ENCODE measurements around the gene CYREN.
"Not testable (repeated sequence)": the region's sequence is repeated elsewhere in the genome, so short reads cannot be mapped to it uniquely, and the experiment has no call there.

Gene CYREN

DNA sequence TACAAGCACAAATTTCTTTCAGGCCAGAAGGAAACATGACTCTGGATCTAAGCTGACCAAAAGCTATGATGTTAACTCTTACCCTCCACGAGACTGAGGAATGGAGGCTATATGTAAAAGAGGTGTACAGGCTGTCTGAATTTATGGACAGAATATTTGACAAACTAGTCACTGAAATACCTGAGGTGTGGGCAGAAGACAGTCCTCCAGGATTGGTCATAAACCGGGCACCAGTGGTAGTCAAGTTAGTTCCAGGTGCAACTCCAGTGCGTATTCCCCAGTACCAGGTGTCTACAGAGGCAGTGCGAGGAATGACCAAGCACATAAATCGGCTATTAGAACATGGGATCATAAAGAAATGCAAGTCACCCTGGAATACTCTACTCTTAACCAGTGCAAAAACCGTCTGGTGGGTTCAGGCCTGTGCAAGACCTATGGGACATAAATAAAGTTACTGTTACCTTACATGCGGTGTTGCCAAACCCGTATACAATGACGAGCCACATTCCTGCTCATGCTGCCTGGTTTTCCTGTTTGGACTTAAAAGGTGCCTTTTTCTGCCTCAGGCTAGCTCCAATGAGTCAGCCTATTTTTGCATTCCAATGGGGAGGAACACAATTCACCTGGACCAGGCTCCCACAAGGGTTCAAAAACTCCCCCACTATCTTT is 6.7 kb upstream of the CYREN start:
- DNase-seq (ENCODE audit: low read depth in 2 of 2), result no peak

DNA sequence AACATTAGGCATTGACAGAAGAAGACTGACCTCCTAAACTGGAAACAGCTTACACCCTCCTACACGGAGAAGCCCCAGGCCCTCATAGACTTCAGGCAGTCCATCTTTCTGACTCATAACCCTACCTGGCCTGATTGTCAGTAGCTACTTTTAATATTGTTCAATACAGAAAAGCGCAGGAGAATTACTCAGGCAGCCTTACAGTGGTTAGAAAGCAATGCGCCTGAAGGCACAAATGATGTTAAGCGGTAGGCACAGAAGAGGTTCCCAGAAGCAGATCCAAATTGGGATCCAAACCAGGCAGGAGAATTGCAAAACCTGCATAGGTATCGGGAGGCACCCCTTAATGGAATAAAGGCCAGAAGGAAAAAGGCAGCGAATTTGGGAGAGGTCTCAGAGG is 5.4 kb upstream of the CYREN start:
- DNase-seq (ENCODE audit: low read depth in 2 of 2), result no peak

DNA sequence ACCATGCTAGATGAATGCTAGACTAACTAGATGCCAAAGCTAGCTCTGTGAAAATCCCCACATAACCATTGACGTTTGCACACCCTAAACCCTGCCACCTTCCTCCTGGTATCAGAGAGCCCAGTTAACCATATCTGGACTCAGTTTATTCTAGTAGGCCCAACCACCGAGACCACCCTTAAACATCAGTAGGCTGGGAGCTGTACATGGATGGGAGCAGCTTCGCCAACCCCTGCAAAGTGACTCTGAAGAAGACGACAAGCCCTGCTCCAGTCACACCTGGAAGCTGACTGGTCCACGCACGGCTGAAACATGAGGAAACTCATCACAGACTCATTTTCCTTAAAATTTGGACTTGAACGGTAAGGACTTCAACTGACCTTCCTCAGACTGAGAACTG is 4.4 kb upstream of the CYREN start:
- DNase-seq (ENCODE audit: low read depth in 2 of 2), result no peak

DNA sequence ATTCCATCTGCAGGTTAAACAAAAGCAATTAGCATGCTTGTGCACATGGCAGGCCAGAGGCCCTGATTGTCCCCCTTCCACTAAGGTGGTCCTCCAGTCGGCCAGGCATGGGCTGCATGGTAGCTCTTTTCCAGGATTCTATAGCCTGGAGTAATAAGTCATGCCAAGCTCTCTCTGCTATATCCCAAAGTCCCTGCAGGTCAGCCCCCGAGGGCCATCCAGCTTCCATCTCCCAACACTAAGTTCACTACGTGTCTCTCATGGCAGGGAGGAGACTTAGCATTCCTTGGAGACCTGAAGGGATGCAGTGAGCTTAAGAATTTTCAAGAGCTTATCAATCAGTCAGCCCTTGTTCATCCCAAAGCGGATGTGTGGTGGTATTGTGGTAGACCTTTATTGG is 3.4 kb upstream of the CYREN start:
- not testable (repeated sequence) for DNase-seq (ENCODE audit: low read depth in 2 of 2)

DNA sequence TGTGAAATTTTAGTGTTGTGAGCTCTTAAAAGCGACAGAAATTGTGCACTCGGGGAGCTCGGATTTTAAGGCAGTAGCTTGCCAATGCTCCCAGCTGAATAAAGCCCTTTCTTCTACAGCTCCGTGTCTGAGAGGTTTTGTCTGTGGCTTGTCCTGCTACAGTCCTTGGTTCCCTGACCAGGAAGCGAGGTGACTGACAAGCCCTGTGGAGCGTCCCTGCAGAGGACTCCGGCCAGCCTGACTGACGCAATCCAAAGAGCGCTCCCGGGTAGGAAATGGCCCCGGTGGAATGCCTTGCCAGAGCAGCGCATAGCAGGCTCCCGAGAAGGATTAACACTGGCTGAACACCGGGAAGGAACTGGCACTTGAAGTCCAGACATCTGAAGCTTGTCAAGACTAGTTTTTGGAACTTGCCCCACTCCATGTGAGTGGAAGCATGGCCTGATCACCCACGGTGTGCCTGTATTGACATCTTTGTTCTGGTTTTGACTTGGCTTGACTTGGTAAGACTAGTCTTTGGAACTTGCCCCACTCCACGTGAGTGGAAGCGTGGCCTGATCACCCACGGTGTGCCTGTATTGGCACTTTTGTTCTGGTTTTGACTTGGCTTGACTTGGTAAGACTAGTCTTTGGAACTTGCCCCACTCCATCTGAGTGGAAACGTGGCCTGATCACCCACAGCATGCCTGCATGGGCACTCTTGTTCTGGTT is 1.2 kb upstream of the CYREN start:
- DNase-seq (ENCODE audit: low read depth in 2 of 2), result not testable (repeated sequence)

DNA sequence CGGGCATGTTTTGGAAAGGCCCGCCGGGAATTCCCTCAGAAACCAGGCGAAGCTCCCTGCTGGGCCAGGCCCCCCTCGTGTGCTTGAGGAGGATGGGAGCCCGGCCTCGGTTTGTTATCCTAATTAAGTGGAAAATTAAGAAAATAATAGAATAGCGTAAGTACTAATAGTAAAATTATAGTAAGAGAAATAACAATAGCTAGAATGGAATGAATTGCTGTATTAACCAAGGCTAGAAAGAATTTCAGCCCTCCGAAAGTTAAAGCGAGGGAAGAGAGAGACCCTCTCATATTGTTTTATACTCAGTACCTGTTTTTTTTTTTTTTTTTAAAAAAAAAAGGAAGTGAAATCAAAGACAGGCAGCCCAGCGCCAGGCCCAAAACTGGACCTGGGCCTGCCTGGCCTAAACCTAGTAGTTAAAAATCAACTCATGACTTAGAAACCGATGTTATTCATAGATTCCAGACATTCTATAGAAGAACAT is 533 bp upstream of the CYREN start:
- DNase-seq (ENCODE audit: low read depth in 2 of 2), result not testable (repeated sequence)

DNA sequence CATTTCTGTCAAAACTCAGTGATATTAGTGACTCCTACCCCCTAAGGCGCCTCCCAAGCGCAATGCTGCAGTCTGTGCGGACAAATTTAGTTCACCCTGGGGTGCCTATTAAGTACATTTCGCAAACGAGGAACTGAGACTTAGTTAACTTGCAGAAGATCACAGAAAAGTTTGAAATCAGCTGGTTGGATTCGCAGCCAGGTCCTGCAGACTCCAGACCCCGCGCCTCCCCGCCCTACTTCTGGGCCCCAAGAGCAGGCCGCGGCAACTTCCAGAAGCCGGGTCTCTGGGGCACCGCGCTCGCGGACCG is 588 bp downstream of the CYREN start:
- DNase-seq (ENCODE audit: low read depth in 2 of 2), result no peak

DNA sequence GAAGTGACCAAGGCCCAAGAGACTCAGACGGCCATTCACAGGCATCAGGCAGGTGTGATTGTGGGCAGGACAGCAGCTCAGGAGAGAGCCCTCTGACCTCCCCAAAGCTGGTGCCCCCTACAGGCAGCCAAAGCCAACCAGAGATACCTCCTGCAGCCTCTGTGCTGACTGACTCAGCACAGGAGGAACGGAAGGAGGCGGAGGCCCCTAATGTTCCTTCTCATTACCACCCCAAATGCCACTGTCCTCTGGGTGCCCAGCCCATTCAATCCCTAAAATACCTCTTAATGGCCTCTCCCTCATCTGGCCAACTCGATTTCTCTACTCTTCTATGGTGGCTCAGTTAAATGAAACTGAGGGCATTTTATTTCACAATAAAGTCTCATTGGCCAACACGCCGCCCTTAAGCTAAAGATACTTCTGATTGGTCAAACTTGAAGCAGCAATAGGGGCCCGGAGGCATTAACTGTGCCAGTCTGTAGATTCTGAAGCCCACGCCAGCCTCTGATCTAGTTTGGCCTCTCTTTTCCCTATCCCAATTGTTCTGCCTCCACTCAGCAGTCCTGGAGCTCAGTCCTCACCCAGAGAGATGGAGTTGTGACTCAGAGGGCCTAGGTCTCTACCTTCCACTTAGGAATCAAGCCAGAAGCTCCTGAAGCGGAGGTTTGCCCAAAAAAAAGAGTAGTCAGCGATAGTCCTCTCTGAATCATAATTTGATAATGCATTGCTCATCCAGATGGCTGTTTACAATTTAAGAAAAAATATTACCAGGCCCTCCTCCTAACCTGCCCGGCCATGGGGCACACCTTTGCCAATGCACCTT is 1.2 kb downstream of the CYREN start:
- peak in 1 of 2 donors; percentile 45 for DNase-seq (ENCODE audit: low read depth in 2 of 2)

DNA sequence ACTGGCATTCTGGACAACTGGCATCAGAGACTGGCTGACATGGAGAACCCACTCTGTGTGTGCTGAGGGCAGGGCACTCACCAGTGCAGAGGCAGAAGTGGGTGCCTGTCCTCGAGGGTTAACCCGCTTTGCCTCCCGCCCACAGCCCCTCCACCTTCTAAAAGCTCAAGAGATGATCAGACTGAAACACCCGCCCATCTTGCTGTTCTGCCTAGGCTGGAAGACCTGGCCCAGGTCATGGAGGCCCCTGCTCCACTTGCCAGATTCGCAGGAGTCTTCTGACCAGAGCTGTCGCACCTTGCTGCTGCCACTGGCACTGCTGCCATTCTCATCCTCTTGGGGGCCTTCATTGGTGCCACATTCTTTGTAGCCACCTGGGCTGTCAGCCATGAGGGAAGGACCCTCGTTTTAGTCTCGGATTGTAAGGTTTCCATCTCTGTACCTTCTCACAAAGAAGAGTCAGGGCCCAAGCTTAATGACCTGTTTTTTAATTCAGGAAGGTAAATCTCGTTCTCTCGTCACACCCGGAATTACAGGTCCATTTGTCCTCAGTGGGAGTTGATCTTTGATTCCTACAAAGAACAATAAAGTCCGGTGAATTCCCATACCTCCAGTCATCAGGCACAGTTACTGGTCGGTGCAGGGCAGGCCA is 1.9 kb downstream of the CYREN start:
- DNase-seq (ENCODE audit: low read depth in 2 of 2), result no peak

DNA sequence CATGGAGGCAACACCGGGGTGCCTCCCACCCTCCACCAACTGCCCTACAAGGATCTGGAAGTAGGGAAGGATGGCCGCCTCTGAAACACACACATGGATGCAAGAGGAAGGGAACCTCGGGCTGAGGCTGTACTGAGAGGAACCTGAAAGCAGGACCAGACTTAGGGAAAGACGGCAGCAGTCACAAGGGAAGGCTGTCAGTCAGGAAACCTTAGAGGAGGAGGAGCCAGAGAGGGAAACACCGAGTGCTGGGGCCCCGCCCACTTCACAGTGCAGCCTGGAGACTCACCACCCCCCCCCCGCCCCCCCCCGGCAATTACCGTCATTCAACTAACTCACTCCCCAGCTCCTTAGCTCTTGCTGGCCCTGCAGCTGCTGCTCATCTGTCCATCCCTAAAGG is 2.5 kb downstream of the CYREN start:
- peak in 1 of 2 donors; percentile 23 for DNase-seq (ENCODE audit: low read depth in 2 of 2)

DNA sequence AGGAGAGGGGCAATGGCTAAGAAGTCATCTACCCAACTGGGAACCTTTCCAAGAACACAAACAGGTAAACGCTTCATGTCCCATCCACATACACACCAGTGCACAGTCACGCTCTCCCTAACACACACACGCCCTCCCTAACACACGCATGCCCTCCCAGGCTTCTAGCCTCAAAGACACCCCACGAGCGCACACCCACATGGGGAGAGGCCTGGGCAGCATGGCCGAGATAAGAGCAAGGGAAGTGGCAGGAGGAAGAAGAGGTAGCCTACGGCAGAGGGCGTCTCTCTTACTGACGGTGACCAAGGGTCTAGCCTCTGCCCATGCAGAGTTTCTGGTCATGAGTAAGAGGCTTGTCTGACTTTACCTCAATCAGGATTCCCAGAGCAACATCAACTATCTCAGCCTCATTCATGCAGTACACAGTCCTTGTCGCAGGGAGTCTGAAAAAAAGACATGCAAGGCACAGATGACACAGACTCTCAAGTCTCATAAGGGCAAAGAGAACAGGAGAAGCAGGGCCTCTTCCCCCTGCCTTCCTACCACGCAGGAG is 3.1 kb downstream of the CYREN start:
- no peak for DNase-seq (ENCODE audit: low read depth in 2 of 2)

DNA sequence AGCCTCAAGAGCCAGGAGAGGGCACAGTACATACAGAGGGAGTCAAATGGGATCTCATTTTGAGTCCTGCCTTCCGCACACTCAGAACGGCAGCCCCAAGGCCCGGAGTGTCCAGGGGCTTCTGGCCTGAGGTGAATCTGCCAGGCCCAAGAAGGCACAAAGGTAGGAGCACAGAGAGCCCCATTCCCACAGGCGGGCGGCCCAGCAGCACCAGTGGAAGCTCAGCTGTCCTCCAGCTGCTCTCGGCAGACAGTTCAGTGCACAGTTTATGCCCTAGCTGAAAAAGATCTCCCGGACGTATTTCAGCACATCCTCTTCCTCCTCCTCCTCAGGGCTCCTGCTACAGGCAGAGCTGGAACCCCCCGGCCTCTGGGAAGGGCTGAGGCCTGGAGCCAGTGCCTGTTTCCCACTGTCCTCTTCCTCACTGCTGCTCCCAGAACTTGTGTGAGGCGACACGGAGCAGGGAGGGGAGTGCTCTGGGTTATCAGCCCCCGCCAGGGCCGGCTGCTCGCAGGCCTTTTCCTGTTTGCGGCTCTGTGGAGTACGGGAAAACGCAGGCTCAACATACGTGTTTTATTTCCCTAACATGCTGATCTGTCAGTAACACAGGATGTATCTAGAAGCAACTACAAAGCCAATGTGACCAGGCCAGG is 4.0 kb downstream of the CYREN start:
- DNase-seq (ENCODE audit: low read depth in 2 of 2), result no peak

DNA sequence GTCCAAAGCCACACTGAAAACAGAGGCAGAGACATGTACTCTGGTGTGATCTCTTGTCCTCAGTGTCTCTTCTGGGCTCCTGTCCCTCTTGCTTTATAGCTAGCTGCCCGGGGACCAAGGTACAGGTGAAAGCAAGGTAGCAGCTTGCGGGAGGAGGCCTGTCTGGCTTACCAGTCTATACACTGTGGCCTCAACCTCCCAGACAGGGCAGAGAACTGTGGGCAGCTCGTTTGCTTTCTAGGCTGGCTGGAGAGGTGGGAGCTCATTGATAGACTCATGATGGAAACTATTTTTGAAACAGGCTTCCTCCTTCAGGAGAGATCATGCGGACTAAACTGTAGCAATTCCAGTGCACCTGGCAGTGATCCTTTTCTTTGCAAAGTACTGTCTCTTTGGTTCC is 4.6 kb downstream of the CYREN start:
- no peak for DNase-seq (ENCODE audit: low read depth in 2 of 2)

DNA sequence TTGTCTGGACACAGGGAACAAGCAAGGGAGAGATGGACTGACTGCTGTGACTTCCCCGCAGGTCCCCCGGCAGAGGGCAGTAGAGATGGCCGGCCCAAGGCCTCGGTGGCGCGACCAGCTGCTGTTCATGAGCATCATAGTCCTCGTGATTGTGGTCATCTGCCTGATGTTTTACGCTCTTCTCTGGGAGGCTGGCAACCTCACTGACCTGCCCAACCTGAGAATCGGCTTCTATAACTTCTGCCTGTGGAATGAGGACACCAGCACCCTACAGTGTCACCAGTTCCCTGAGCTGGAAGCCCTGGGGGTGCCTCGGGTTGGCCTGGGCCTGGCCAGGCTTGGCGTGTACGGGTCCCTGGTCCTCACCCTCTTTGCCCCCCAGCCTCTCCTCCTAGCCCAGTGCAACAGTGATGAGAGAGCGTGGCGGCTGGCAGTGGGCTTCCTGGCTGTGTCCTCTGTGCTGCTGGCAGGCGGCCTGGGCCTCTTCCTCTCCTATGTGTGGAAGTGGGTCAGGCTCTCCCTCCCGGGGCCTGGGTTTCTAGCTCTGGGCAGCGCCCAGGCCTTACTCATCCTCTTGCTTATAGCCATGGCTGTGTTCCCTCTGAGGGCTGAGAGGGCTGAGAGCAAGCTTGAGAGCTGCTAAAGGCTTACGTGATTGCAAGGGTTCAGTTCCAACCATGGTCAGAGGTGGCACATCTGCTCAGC is 6.0 kb downstream of the CYREN start:
- no peak for DNase-seq (ENCODE audit: low read depth in 2 of 2)

DNA sequence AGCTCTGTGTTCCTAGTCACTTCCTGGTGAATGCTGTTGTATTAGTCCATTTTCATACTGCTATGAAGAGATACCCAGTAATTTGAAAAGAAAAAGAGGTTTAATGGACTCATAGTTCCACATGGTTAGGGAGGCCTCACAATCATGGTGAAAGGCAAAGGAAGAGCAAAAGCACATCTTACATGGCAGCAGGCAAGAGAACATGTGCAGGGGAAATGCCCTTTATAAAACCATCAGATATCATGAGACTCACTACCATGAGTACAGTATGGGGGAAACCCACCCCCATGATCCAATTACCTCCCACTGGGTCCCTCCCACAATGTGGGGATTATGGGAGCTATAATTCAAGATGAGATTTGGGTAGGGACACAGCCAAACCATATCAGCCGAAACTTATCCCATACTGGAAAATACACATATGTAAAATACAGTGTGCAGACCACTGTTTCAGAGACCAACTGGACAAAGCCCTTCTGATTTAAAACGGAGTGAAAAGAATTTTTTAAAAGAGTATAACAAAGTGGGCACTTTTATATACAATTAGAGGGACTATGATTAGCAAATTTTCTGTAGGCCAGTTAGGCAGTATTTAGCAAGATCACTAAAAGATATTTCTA is 8.0 kb downstream of the CYREN start:
- no peak for DNase-seq (ENCODE audit: low read depth in 2 of 2)

DNA sequence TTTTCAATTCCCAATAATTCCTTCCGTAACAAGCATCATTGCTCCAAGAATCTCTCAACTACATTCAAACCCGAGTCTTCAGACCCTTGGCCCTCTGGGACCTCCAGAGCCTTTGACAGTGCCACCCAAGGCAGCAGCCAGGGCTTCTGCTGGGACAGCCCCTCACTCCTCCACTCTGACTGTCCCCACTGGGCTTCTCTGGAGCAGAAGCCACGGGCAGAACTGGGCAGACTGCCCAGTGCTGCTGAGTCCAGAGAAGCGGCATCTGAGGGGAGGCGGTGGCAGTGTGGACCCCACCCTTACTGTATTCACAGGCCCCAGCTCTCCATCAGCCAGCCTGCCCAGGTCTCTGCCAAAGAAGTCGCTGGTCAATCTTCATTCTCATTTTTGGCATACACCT is 8.8 kb downstream of the CYREN start:
- DNase-seq (ENCODE audit: low read depth in 2 of 2), result no peak

DNA sequence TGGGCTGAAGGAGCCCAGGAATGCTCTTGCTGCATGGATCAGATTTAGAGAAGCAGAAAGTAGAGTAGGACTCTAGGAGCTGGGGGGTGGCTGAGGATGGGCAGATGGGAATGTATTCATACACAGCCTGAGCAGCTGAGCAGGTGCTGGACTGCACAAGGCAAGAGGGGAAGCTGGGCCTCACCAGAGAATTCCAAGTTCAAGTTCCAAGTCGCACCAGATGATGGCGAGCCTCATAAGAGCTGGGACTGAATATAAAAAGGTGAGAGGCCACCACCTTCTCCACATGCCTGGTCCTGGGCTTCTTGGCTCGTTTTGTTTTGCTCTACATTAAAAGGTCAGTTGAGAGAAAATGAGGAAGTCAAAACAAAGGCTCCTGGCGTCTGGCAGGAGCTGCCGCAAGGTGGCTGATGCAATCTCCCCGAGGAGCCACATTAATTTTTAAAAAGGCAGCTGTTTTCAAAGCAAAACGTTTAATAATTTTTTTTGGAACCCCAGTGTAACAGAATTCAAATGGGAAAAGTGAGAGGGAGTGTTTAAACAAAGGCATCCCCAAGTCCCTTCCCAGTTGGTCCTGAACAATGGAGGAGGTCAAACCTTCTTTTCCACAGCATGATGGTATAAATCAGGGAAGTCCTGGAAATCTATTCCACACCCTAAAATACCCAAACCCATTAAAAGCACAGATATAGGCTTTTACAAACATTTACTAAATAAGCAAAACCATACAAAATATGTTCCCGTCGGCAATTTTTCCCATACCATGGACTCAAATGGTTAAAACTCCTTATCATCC is 9.5 kb downstream of the CYREN start:
- DNase-seq (ENCODE audit: low read depth in 2 of 2), result no peak

DNA sequence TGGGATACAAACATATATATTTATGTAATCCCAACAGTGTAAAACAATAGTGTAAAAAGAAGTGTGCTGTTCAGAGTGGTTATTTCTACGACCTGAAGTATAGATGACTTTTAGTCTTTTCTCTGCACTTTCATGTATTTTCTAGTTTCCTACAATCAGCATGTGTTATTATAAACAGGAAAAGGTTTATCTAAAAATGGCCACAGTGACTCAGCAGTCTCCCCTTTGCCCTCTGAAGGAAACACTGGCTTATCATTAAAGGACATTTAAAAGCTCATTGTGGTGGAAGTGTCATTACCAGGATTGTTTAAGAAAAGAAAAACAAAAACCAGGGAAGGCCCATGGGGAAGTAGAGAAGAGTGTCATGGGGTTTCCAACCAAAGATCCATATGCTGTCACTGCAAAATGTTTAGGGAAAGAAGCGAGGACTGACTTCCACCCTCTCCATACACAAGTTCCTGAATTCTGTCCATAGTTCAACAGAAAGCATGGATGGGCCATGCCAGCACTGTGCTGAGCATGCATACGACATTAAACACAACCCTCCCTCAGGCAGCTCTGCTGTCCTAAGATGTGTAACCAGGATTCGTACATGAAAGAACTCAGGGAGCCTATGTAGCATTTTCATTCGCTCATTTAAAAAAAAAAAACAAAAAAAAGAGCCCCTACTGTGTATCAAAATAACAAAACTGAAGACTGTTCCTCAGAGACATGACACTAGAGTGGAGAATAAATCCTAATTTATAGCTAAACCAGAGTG is 10.2 kb downstream of the CYREN start:
- DNase-seq (ENCODE audit: low read depth in 2 of 2), result no peak
